ENCODE results near the gene CALR. TPM values are rescaled to one million over a fixed set of nuclear protein-coding genes. Genes with fewer than 3 reads are reported as not detected.

Gene CALR
- polyA plus RNA-seq, 1 of the 3 experiments (the other 2 are of a cell fraction), result 1,334 TPM

GRCh38 chr19:12979974-12980373 is 41.6 kb downstream of the CALR start:
- Histone ChIP-seq H3K27ac (ENCODE audit: low read depth in 2 of 2, low read length in 1 of 2) (no peak overlapping the region), H4K20me1 (ENCODE audit: insufficient read depth) (no peaks in the 10 kb centered on the region), H3K79me2 (ENCODE audit: insufficient read depth) (no peaks in the 10 kb centered on the region), H3K4me2 (no peak overlapping the region), H2AFZ (ENCODE audit: low read depth) (no peak overlapping the region), H3K9ac (no peak overlapping the region), H3K9me2 (no peaks in the 10 kb centered on the region), H3F3A (replicated peaks; ENCODE audit: insufficient read depth) (no peaks in the 10 kb centered on the region), H3K4me1 (ENCODE audit: control insufficient read depth in 1 of 2, insufficient read depth in 2 of 2, low read depth in 1 of 2, low read length in 1 of 2) (peaks cover 0 to 10% of the 10 kb centered on the region in 2 experiments; a peak in 1 of 4 replicates), H3K4me3 (ENCODE audit: low read depth in 2 of 2, low read length in 1 of 2) (no peak overlapping the region), H3K9me3 (no peaks in the 10 kb centered on the region), H3K27me3 (ENCODE audit: insufficient read depth) (no peaks in the 10 kb centered on the region), H3K36me3 (replicated peaks in 1 of 2; ENCODE audit: control insufficient read depth in 1 of 2, insufficient read depth in 2 of 2, low read length in 1 of 2) (no peaks in the 10 kb centered on the region)
- TF ChIP-seq POLR2AphosphoS5 (IDR thresholded peaks at IDR 0.05; ENCODE audit: low read depth, low read length), result no peak
- CTCF ChIA-PET, result interaction anchor here (1.2 to 24.6 kb wide), 5 partner anchors 14 to 283 kb away, joined by 4 to 603 read pairs (median 256); partner anchors contain the start of genes DAND5 and NACC1
- POLR2A ChIA-PET, result interaction anchor here (0.6 kb wide), 2 partner anchors 84 to 816 kb away, joined by 3 to 9 read pairs; no protein-coding TSS in a partner anchor
- 94% methylated on average over 3 of the region's 3 CpGs for WGBS (ENCODE audit: low lambda C conversion rate)
- no peak for DNase-seq

GRCh38 chr19:12982648-12983047 is 44.2 kb downstream of the CALR start:
- Histone ChIP-seq H3K4me1 (ENCODE audit: control insufficient read depth in 1 of 2, insufficient read depth in 2 of 2, low read depth in 1 of 2, low read length in 1 of 2) (peaks cover 0 to 8% of the 10 kb centered on the region in 2 experiments; a peak in 1 of 4 replicates), H3K9me3 (no peaks in the 10 kb centered on the region), H3K9ac (peak overlapping the region; percentile 67; the same call in 1 of the 2 replicates), H3K79me2 (ENCODE audit: insufficient read depth) (no peaks in the 10 kb centered on the region), H3F3A (replicated peaks; ENCODE audit: insufficient read depth) (no peaks in the 10 kb centered on the region), H3K4me3 (ENCODE audit: low read depth in 2 of 2, low read length in 1 of 2) (no peak overlapping the region), H3K27me3 (ENCODE audit: insufficient read depth) (no peaks in the 10 kb centered on the region), H2AFZ (ENCODE audit: low read depth) (no peak overlapping the region), H3K9me2 (no peaks in the 10 kb centered on the region), H4K20me1 (ENCODE audit: insufficient read depth) (no peaks in the 10 kb centered on the region), H3K4me2 (peak overlapping the region; percentile 66; the same call in 1 of the 2 replicates), H3K36me3 (replicated peaks in 1 of 2; ENCODE audit: control insufficient read depth in 1 of 2, insufficient read depth in 2 of 2, low read length in 1 of 2) (no peaks in the 10 kb centered on the region), H3K27ac (ENCODE audit: low read depth in 2 of 2, low read length in 1 of 2) (no peak overlapping the region)
- ChIA-PET CTCF (interaction anchor here (0.9 to 24.6 kb wide), 16 partner anchors 16 to 280 kb away, joined by 3 to 603 read pairs (median 9); no protein-coding TSS in a partner anchor), POLR2A (interaction anchor here (0.6 to 1.0 kb wide), 4 partner anchors 72 to 121 kb away, joined by 3 to 6 read pairs (median 3); no protein-coding TSS in a partner anchor)
- 96% methylated on average over 6 of the region's 6 CpGs for WGBS (ENCODE audit: low lambda C conversion rate)
- no peak for DNase-seq
- no peak for TF ChIP-seq REST (IDR thresholded peaks at IDR 0.05; ENCODE audit: low read depth, low read length)
- no peak for TF ChIP-seq TAF1 (IDR thresholded peaks at IDR 0.05; ENCODE audit: borderline replicate concordance, low read depth, low read length)
- no peak for TF ChIP-seq MXI1 (IDR thresholded peaks at IDR 0.05; ENCODE audit: low read depth, low read length)
- no peak for TF ChIP-seq ZBTB33 (IDR thresholded peaks at IDR 0.05; ENCODE audit: borderline replicate concordance, low read depth)
- TF ChIP-seq IRF3 (IDR thresholded peaks at IDR 0.05; ENCODE audit: low read depth, low read length), result no peak
- no peak for TF ChIP-seq USF1 (IDR thresholded peaks at IDR 0.05; ENCODE audit: borderline replicate concordance, low read depth)
- TF ChIP-seq TCF12 (IDR thresholded peaks at IDR 0.05), result no peak
- TF ChIP-seq RCOR1 (IDR thresholded peaks at IDR 0.05; ENCODE audit: low read length), result no peak
- no peak for TF ChIP-seq EP300 (IDR thresholded peaks at IDR 0.05; ENCODE audit: borderline replicate concordance in 1 of 2, low read depth in 1 of 2, low read length in 1 of 2)
- no peak for TF ChIP-seq GABPA (IDR thresholded peaks at IDR 0.05; ENCODE audit: low read depth)
- no peak for TF ChIP-seq NRF1 (IDR thresholded peaks at IDR 0.05; ENCODE audit: low read depth, low read length)
- no peak for TF ChIP-seq CTCF (IDR thresholded peaks at IDR 0.05)

Data from SK-N-SH (cell line).